GM20000 (cell line): ENCODE results near the gene CCM2L.

Experiments used
- DNase-seq: peaks from one replicate; pipeline ENCODE4 v3.0.0; 2012; ENCODE audit warnings: low spot score
- CTCF ChIP-seq: IDR thresholded peaks from 2 replicates; pipeline ENCODE4 v1.5.1; 2012; ENCODE audit warnings: mild to moderate bottlenecking, control low read depth; ENCODE audit errors: extremely low read depth, missing control alignments

CCM2L gene

GRCh38 chr20:32037929-32038328, 27.7 kb downstream of the CCM2L start:
- no peak for TF ChIP-seq CTCF
- no peak for DNase-seq

- peak; percentile 54 for DNase-seq
- TF ChIP-seq CTCF, result no peak
These were observed 30.1 kb downstream of the CCM2L start for GRCh38 chr20:32040142-32040953.

GRCh38 chr20:32045999-32046398, 35.8 kb downstream of the CCM2L start:
- no peak for DNase-seq
- no peak for TF ChIP-seq CTCF

GRCh38 chr20:32050324-32050841, 40.1 kb downstream of the CCM2L start:
- DNase-seq, result no peak
- TF ChIP-seq CTCF, result no peak

- TF ChIP-seq CTCF, result no peak
- DNase-seq, result peak; percentile 45
These were observed 40.8 kb downstream of the CCM2L start for GRCh38 chr20:32050851-32051556.

- TF ChIP-seq CTCF, result no peak
- no peak for DNase-seq
These were observed 41.5 kb downstream of the CCM2L start for GRCh38 chr20:32051720-32052089.
